Stimulated activated CD8-positive, alpha-beta memory T cell treated with anti-CD3 and anti-CD28 coated beads, Interleukin-4, amount 100 ng/mL, for 24 hours (primary cell): ENCODE data around the gene COL4A3.

Experiments used
- DNase-seq: peaks from one replicate; pipeline ENCODE4 v3.0.0-alpha.2; 2020; ENCODE audit warnings: low read depth

COL4A3 gene

DNA sequence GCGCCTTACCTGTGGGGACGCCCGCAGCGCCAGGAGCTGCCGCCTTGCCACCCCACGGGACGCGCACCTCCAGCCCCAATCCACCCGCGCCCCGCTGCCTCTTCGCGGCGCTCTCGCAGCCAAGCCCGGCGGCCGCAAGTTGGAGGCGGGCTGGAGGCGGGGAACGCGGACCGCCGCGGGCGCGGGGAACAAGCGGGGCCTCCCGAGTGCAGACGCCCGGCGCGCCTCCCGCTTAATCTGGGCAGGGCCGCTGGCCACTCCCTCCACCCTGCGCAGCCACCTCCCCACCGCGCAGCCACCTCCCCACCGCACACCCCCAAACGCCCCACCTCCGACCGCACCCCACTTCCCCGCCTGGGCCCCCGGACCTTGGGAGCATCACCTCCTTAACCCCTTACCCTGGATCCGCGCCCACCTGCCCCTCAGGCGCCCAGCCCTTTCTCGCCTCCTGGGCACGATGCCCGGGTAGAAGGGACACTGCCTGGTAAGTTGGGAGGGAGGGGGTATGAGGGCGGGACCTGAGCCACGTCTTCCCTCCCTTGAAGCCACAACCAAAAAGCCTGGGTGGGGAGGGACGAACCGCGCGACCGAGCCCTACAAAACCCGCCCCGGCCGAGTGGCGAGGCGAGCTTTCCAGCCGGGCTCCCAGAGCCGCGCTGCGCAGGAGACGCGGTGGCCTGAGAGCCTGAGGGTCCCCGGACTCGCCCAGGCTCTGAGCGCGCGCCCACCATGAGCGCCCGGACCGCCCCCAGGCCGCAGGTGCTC lies at the start of gene COL4A3, which contains the start of gene COL4A4:
Gene COL4A3, plus strand, starts transcription at position 627 of the 765 bp plus-strand sequence. Its CDS starts 103 bp downstream, at position 730.
Gene COL4A4, minus strand, starts transcription at position 208 of the 765 bp plus-strand sequence. CDS start 16,722 bp downstream, outside the sequence.
- no peak for DNase-seq

DNA sequence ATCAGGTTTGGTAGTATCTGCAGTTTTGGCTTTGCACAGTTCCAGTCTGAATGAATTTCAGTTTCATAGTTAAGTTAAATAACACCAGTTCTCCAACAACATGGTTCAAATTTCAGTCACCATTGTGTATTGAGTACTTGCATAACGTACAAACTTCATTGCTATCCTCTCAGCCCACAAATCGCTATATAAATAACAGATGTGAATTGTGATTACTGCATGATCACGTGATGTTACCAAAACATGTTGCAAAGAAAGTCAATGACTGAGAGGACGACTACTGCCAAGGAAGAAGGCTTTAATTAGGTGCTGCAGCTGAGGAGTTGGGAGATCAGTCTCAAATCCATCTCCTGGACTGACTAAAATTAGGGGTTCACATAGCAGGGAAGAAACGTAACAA lies 48.7 kb upstream of the COL4A3 start:
- no peak for DNase-seq

DNA sequence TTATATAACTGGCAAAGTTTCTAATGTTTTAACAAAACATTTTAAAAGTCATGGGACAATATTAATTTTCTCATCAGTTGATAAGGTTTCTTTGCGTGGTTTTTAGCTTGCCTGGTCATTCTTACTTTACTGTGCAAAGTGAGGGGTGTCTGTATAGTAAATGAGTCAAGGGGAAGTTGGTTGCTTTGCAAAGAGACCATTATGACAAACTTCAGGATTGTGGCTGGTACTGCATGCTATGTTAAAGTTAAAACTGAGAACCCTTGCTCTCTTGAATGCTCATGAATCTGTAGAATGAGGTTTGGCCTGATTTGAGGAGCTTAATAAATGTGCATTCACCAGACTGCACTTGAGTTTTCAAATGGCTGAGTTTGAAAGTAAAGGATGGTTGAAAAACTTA lies 47.4 kb upstream of the COL4A3 start:
- no peak for DNase-seq

DNA sequence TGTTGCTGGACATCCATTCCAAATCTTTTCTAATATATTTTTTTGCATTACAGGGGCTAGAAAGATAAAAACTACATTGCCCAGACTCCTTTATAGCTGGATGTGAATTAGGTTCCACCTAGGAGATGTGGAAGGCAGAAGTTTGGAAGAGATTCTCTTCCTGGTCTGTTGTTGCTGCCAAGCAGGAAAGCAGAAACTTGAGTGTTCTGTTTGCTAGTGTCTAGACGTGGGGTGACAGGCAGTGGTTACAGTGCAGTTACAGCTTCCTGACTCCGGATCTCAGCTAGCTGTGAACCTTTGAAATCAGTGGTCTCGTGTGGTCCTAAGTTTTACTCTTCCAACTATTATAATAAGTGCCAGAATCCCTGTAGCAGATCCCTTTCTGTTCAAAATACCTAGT lies 46.6 kb upstream of the COL4A3 start:
- DNase-seq = no peak

DNA sequence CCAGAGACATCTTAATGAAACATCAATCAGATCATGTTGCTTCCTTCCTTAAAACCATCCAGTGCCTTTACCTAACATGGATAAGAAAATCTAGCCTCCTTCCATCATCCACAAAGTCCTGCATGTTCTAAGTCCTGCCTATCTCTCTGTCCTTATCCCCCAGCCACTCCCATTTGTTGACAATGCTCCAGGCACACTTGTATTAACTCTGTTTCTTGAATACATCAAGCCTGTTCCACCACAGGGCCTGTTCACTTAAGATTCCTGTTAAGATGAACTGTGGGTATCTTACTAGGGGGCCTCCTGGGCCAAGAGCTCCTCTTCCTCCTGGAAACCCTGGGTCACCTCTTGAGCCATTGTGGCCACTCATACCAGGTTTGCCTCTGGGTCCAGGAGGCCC lies 46.1 kb upstream of the COL4A3 start:
- DNase-seq = no peak

DNA sequence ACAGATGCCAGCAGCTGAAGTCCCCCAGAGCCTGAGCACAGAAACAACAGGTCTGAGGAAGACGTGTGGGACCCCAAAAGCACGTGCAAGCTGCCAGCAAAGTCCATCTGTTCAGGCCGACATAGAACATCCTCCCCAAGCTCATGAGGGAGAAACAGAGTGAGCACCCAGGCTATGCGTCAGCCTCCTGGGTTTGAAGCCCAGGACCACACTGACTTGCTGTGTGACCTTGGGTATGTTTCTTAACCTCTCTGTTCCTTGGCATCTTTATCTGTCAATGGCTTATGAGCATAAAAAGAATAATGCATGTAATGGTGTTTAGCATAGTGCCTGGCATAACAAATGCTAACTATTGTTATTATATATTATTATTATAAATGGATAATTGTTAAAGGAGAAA lies 40.7 kb upstream of the COL4A3 start:
- DNase-seq = no peak

DNA sequence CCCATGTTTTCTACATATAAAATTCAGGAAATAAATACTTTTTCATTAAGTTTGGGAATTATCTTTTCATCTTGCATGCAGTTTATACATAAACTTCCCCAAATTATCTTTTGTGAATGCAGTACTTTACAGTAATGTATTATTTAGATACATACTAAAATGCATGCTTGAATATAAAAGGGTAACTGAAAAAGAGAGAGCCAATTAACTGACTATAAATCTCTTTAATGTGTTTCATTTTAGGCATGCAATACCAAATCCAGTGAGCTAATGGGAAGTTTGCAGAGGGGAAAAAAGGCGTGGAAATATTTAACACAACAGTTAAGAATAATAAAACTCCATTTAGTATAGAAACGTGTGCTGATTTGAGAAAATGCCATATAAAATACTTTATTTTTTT lies 39.6 kb upstream of the COL4A3 start:
- DNase-seq = no peak

DNA sequence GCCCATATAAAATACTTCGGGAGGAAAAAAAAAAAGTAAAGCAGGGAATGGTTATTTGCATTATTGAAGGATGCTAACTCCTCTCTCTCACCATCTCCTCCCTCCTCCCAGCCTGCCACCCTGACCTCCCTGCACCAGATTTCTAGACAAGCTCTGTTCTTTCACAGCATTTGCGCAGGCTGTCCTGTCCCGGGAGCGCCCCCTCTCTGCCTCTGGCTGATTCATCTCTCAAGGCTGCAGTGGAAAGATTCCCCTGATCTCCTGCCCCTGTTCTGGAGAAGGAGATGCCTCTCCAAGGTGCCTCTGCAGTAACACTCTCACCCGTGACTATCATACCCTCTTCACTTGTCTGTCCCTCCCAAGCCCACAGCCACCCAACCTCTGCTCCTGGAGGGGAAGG lies 38.9 kb upstream of the COL4A3 start:
- DNase-seq = no peak

DNA sequence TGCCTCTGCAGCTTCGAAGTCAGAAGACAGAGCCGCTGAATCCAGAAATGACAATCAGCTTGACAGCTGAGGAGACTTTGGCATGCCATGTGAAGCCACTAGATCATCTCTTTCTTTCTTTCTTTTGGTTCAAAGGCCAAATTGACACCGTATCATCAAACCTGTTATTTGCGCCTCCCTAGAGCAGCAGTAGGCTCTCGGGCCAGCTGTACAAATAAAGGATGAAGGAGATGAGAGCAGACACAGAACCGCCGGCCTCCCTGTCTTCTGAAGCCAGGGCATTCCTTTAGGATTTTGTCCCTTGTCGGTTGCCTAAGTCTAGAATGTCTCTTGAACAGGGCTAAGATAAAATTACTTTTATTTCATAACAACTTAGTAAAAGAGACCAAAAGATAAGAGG lies 37.2 kb upstream of the COL4A3 start:
- DNase-seq = no peak

DNA sequence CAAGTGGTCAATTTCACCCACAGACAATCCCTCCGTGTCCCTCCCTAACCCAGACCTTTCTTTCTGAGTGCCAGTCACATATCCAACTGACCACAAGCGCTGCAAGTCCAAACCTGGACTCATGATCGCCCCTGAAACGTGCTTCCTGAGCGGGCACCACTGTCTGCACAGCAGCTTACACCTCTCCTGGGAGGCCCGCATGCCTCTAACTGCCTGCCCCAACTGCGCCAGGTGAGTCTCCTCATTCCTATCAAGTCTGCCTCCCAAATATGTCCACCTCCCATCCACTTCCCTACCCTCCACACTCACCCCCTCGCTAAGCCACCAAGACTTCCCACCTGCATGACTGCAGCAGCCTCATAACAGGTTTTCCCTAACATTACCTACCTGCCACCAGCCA lies 33.8 kb upstream of the COL4A3 start:
- DNase-seq = no peak

DNA sequence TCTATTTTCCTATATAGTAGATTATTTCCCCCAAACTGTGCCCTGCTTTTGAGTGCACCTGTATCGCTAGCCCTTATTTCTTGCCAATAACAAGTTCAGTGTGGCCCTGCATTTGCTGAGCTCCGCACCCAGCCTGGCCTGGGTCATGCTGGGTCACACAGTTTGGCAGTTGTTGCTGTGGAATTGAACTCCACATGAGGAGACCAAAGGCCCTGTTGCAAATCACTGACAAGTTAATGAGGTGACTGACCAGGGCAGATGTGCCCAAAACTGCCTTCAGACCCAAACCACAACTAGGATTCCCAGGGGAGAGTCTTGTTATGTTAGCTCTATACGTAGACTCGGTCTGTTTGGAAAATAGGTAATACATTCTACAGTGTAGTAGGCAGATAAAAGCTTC lies 31.4 kb upstream of the COL4A3 start:
- DNase-seq = no peak

DNA sequence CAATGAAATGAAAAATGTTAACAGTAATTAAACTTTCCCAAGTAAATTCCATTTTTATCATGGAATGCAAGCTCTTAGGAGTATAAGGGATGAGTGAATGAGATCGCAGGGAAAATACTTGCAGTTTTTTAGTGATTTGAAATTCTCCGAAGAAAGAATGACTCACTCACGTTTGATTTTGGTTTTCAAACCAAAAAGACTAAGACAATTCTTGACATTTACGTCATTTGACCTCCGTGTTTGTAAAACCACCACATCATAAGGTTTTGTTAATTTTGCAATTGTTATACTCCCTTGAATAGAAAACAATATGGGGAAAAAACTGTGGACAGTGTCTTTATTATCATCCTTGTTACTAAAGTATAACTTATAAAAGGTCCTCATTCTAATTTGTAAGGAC lies 29.8 kb upstream of the COL4A3 start:
- DNase-seq = no peak

DNA sequence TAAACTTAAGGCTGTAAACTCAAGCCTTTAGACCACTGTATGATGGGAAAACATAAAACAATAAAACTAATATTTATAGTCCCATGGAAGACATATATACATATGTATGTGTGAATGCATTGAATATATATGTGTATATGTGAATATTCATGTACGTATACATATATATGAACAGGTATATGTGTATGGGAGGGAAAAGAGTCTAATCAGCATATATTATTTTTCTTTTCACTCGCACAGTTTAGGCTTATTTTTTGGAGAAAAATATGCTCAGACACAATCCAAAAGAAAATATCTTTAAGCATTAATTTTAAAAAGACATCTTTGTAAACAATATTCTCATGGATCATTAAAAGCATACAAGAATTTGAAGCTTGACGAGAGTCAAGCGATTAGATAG lies 23.1 kb upstream of the COL4A3 start:
- DNase-seq = no peak

DNA sequence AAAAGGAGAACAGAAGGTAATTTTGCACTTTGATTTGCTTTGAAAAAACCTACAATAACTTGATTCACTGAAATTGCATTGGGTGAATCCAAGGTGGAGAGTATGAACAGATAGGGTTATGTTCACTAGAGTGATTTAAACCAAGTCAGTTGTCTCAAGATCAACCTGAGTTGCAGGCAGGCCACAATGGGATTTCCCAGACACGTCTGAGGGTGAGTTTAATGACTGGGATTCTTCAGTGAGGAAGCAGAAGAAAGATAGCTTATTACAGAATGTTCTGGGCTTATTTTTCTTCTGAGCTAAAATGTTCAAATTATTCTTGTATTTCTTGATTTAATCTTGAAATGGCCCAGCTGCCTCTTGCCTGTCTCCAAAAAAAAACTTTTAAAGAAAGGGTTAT lies 20.5 kb upstream of the COL4A3 start:
- no peak for DNase-seq

DNA sequence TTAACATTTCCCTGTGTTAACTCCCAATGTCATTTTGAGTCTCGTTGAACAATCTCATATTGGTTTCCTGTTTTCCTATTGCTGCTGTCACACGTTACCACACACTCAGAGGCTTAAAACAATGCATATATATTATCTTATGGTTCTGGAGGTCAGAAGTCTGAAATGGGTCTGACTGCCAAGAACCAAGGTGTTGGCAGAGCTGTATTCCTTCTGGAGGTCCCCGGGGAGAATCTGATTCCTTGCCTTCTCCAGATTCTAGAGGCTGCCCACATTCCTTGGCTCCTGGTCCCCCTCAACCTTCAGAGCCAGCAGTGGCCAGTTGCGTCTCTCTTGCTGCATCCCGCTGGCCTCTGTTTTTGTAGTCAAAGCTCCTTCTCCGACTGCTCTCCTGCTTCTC lies 18.0 kb upstream of the COL4A3 start:
- DNase-seq = no peak

DNA sequence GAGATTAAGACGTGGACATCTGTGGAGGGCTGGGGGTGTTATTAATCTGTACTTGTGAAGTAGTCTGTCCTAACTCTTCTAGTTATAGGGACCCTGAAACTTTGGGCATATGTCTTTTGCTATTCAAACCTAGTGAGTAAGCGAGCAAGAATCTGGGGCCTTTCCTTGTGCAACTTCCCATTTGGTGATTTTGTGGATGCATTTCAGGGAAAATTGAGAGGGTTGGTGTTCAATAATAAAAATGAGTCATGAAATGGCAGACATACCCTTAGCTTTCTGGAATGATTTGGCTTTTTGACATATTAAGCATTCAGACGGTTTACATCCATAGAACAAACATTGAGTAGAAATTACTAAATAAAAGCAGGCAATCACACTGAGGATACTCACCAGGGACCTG lies 17.4 kb upstream of the COL4A3 start:
- no peak for DNase-seq

DNA sequence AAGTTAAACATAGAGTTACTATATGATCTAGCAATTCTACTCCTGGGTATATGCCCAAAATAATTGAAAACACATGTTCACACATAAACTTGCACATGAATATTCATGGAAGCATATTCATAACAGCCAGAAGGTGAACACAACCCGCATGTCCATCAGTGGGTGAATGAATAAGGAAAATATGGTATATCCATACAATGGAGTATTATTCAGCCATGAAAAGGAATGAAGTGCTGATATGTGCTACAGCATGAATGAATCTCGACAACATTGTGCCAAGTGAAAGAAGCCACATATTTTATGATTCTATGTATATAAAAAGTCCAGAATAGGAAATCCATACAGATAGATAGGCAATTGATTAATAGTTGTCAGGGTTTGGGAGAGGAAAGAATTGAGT lies 16.3 kb upstream of the COL4A3 start:
- no peak for DNase-seq

DNA sequence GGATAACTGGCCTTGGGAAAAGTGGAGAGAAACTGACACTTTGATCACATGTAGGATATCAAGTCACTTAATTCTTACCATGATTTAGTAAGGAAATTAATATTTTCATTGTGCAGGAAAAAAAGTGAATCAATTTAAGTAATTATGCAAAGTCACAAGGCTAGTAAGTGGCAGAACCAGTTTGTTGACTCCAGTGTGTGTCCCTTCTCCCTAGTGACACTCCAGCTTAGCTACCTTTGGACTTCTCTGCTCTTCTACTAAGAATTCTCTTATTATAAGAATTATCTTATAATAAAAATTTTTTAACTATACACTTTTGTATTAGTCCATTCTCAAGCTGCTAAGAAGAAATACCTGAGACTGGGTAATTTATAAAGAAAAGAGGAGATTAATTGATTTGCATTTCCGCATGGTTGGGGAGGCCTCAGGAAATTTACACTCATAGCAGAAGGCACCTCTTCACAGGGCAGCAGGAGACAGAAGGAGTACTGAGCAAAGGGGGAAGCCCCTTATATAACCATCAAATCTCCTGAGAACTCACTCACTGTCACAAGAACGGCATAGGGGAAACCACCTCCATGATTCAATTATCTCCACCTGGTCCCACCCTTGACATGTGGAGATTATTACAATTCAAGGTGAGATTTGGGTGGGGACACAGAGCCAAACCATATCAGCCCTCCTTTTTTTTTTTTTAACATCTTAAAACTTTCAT lies 14.0 kb upstream of the COL4A3 start:
- no peak for DNase-seq

DNA sequence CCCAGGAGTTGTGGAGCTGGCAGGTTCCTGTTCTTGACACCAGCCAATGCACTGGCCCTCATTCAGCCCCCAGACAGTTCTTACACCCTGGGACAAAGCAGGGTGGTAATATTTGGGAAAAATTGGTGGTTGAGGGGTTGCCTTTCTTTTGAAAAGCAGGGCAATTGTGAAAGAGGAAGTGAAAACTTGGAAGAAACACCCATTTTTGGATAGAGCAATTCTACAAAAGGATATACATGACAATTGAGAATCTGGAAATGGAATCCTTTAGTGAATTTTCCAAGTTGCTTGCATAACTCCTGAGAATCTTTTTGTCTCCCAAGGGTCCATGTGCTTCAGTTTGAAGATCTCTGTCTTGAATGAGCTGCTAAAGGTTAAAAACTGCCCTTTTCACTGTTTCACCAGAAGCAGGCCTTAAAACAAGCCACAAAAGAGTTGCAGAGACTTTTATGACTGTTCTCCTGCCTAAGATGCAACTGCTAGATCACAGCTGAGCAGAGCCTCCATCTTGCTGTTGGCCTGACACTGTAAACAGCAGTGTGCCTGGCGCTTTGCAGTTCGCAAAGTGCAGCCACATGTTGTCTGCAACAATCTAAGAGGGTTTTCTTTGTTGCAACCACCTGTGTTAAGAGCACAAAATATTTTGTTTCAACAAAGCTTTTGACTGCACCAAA lies 12.2 kb upstream of the COL4A3 start:
- DNase-seq = no peak

DNA sequence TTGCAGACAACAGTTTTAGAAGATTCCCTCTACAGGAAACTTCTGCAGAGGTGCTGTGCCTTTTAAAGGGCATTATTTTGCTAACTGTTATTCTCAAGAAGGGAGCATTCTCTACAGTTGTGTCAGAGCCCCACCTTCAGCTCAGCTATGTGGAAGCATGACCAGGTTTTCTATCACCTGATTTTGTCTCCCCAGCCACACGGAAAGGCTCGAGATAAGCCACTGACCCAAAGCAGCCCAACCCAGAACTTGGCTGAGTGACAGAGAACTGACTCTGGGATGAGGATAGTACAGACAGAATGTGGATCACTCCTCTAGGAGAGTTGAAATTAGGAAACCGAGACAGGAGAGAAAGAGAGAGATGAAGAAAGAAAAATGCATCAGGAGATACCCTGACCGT lies 11.1 kb upstream of the COL4A3 start:
- no peak for DNase-seq

DNA sequence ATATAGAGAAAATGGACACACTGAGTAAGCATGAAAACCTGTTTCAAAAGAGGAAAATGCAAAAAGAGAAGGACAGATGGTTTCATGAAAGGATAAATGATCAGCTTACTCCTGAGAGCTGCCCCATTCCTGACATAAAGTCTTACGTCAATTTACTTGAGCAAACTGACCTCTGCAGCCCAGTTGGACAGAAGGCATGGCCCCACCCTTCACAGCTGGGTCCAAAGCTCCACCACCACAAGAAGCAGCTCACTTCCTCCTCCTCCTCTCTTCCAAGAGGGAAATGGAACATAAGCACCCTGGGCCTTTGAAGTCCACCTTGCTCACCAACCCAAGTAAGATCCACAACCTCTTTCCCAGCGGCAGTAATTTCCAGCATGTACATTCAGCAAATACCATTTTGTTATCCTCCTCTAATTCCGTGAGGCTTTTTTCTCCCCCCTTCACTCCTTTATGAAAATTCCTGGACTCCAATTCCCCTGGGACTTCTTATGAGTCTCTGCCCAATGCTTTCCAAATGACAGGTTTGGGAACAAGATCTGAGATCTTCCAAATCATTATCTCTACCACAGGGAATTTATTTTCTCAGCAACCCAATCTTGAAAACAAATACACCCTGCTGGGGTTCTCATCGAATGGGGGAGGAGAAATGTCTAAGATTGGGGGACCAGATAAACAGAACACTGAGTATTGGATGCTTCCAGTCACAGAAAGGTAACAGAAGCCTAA lies 10.5 kb upstream of the COL4A3 start:
- DNase-seq = no peak

DNA sequence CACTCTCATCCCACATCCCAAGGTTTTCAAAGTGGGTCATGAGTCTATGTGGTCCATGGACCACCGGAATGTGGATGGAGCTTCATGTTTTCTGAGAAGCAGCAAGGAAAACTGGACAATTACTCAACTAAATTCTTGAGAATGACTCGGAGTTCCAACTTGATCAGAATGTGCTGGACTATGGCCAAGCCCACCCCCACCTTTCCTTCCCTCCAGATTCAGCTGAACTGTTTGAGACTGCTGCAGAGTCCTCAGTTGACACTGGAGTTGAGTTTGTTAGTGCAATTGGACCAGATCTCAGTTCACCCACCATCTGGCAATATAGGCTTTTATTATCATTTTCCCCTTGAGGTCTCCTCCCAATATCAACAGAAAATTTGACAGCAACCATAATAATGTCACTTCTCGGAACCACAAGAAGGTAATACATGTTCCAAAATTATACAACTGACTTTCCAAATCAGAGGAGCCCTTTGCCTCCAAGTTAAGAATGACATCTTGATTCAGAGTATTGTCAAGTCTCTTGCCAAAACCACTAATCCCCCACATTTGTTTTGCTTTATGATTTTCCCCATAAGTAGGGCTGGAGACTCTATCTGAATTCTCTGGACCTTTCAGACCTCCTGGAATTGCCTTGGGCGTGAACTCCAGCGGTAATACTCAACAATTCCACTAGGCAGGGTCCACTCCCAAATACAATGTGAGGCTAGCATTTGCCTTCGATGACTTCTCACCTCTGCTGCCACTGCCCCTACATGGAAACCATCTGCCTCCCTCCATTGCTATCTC lies 9.2 kb upstream of the COL4A3 start:
- no peak for DNase-seq
